ENCODE results near the gene MARCHF6. TPM values are rescaled to one million over a fixed set of nuclear protein-coding genes. Genes with fewer than 3 reads are reported as not detected.
"Not testable (repeated sequence)": the region's sequence is repeated elsewhere in the genome, so short reads cannot be mapped to it uniquely, and the experiment has no call there.

The MARCHF6 gene
- polyA plus RNA-seq, 4 donors: 173 to 217 (median 208) TPM

DNA sequence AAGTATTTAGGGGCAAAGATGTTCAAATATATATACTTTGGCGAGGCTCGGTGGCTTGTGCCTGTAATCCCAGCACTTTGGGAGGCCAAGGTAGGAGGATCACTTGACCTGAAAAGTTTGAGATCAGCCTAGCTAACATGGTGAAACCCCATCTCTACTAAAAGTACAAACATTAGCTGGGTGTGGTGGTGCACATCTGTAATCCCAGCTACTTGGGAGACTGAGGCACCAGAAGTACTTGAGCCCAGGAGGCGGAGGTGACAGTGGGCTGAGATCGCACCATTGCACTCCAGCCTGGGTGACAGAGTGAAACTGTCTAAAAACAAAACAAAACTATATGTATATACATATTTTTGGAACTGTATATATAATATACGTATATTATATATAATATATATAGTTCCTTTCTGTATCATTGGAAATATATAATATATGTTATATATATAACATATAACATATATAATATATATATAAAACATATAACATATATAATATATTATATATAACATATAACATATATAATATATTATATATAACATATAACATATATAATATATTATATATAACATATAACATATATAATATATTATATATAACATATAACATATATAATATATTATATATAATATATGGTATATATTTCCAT lies 8.9 kb upstream of the MARCHF6 start:
- not testable (repeated sequence) for DNase-seq (ENCODE audit: low read depth in 4 of 4, low spot score in 3 of 4)

DNA sequence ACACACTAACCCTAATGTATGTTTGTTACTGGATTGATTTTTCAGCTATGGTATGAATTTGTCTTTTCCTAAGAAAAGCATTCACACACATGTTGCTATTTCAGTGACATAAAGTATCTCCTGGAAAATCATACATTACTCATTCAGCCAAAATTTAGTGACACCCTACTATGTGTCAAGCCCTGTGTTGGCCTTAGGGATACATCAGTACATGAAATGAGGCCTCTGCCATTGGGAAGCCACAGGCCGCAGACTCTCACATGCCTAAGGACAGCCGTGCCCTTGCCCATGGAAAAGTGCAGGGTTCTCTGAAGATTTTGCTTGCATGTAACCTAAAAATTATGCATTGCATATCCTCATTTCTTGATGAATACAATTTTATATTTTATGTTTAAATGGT lies 5.2 kb upstream of the MARCHF6 start:
- DNase-seq (ENCODE audit: low read depth in 4 of 4, low spot score in 3 of 4): no peak

DNA sequence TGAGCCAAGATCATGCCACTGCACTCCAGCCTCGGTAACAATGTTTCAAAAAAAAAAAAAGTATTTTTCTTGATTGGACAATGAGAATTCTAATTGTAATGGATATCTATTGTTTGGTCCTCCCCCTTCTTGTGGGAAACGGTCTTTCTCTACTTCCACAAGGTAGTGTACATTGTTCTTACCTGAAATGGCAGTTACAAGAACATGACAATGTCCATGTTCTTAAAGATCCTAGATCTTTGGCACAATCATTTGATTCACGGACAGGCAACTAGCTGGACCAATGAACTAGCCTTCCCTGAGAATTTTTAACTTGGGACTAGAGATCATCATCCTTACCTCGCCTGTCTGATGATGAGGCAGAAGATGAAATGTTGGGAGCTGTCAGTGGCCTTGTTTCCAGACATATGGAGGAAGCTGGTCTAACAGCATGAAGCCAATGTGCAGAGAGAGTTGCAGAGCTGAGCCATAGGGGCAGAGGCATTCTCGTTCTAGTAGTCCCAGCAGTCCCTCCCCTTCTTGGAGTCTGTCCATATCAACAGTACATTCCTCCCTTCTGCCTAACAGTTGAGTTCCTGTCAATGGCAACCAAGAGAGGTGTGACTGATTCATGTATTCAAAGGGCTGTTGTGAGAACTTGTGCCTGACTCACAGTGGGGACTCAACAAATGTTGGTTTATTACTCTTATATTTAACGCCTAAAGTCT lies 2.1 kb upstream of the MARCHF6 start:
- DNase-seq (ENCODE audit: low read depth in 4 of 4, low spot score in 3 of 4): no peak

DNA sequence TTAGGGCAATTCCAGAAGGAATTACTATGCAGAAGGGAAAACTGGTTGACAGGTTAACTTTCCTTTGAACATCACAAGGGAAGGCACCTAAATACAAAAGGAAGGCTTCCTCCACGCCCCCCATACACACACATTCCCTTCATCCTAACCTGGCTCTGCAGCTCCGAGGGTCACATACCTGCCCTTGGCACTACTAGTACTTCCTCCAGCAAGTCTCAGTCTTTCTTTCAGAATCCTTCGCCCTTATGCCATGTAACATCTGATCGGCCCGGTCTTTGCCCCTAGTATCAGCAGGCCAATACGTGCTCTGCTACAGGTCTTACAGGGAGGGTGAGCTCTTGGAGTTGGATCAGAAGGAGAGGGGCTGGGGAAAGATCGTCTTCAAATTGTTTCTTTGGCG lies 1.6 kb upstream of the MARCHF6 start:
- DNase-seq (ENCODE audit: low read depth in 4 of 4, low spot score in 3 of 4): no peak

DNA sequence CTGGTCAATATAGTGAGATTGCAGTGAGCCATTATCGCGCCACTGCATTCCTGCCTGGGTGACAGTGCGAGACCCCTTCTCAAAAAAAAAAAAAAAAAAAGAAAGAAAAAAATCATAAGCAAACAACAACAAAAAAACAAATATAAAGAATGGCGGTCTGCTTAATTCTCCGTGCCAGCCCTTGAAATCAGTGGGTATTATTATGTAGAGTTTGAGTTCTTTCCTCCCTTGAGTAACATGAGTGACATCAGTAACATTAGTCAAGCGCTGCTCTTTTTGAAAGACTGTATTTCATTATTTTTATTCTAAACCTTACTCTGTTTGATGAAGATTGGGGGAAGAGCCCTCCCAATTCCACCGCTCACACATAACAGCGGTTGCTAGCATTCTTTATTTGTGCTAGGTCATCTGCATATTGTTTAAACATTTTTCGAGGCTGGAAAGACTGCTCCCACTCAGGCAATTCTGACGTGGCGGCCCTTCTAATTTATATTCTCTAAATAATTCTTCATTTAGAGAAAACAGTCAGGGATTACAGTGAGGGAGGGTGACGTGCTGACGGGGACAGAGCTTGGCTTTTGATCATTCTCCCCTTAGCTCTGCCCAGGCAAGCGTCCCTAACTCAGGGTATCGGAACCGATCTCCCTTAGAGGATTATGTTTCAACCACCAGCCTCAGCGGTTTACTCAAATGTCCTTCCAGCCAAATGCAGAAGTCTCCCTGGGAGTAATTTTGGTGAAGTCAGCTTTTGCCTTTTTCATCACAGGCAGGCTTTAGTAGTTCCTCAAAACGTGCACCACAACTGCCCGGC lies 860 bp upstream of the MARCHF6 start:
- DNase-seq (ENCODE audit: low read depth in 4 of 4, low spot score in 3 of 4): no peak

DNA sequence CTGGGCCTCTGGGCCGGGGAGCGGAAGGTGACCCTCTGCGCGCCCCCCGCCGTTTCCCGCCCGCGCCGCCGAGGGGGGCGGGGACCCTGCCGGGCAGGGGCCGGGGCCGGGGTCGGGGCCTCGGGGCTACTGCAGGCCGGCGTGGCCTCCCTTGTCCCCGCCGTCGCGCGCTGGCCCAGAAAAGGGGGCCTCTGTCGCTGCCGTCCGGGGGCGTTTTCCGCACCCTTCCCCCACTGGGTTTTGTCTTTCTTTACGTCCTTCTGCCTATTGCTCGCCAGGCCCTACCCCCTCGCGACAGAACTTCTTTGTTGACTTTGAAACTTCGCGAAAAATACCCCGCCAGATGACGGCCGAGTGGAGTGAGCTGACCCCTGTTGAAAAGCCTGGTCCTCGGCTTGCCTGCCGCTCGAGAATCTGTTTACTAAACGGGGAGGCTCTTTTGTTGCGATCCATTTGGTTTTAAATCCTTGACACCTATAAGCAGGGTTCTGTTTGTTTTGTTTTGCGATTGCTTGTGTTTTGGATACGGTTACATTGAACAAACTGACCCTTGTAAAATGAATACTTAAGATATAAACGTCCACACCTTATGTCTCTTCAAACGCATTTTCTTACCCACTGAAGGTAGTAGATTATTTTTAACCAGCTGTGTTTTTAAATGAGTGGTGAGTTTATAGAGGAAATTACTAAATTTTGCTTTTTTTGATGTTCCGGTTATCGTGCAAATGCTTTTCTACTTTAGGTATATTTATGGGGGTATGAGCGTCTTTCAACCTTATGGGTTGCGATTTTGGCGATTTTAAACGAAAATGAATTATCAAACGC lies 765 bp downstream of the MARCHF6 start:
- no peak for DNase-seq (ENCODE audit: low read depth in 4 of 4, low spot score in 3 of 4)

DNA sequence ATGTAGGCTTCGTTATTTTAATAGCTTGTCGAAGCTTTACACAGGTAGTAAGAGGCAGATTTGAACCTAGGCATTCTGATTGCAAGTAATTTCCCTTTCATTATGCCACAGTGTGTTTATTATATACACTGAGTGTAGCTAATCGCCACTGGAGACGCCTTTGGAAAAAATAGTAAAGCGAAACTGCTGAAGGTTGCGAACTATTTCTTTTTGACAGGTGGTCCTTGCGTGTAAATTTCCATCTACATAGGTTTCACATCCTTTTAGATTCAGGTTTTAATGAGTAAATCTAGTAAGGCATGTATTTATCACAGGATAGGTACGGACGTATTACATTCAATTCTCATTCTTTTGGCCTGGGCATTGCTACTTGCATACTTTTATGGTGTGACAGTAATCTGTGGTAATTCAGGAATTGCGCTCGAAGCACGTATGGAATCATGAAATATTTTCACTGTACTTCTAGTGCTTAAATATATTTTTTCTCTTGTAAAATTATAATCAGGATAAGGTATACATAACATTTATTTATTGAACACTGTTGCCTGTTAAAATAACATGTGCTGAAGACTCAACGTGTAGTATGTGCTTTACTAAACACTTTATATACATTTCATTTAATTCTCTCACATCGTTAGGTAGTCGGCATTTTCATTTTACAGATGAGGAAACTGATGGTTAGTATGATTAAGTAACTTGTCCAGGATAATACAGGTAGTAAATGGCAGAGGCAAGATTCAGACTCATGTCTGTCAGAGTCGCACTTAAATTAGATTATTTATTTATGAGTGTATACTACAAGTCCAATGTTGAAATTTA lies 1.8 kb downstream of the MARCHF6 start:
- no peak for DNase-seq (ENCODE audit: low read depth in 4 of 4, low spot score in 3 of 4)

DNA sequence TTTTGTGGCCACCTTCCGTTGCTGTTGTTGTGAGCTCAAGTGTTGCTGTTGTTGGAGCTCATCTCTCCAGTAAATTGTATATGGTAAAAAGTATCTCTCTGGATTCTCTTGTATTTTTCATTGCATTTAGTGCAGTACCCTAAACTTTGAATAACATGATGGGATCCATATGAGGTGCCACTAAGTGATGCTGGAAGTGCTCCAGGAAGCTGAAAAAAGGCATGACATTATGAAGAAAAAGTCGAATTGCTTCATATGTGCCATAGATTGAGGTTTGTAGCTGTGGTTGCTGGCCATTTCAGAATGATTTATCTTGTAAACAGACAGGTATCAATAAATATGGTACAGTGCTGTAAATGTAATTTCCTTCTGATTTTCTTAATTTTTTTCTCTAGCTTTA lies 5.5 kb downstream of the MARCHF6 start:
- DNase-seq (ENCODE audit: low read depth in 4 of 4, low spot score in 3 of 4): no peak

DNA sequence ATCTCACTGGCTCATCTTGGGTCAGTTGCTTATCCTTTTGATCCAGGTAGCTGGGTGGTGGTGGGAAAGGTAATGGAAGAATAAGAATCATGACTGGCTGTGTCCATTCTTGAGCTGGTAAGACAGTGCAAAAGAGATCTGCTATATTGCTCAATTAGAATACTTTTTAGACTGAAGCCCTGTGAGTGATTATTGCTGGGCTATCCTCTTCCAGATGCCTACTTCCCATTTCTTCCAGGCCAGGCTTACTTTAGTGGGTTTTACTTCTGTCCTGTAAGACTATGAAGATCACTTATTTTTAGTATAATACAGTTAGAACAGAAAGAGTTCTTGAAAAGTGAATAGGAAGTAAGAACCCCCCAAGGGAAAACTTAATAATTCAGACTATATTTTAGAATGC lies 7.2 kb downstream of the MARCHF6 start:
- no peak for DNase-seq (ENCODE audit: low read depth in 4 of 4, low spot score in 3 of 4)

DNA sequence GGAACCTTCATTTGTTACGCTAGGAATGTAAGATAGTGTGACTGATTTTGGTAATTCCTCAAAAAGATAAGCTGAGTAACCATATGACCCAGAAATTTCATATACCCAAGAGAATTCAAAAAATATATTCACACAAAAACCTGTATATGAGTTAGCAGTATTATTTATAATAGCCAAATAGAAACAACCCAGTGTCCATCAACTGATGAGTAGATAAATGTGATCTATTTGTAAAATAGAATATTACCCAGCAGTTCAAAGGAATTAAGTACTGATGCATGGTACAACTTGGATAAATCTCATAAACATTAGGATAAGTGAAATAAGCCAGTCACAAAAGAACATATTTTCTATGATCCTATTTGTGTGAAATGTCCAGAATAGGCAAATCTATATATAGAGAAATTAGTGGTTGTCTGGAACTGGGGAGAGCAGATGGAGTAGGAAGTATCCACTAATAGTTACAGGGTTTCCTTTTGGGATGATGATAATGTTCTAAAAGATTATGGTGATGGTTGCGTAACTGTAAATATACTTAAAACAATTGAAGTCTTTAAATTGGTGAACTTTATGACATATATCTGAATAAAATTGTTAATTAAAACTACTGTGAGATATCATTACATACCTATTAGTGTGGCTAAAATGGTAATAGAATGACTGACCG lies 10.2 kb downstream of the MARCHF6 start:
- no peak for DNase-seq (ENCODE audit: low read depth in 4 of 4, low spot score in 3 of 4)

DNA sequence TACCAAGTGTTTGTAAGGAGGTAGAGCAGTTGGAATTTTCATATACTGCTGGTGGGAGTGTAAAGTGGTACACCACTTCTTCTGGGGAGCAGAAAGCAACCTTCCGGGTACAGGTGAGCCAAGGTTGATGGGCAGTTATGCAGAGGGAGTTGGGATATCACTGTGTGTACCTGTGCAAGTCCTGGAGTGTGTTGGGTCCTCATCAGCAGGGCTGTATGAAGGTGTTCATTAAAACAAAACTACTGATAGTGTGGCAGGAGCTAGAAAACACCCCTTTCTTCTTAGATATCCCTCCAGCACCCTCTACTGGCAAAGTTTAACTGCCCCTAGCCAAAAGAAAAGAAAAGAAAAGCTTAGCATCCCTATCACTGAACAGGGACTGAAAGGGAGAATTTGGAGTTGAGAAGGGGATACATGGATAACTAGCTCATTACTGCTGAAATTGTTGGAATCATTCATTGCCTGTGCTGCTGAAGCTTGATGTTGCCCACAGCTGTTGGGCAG lies 10.7 kb downstream of the MARCHF6 start:
- no peak for DNase-seq (ENCODE audit: low read depth in 4 of 4, low spot score in 3 of 4)

DNA sequence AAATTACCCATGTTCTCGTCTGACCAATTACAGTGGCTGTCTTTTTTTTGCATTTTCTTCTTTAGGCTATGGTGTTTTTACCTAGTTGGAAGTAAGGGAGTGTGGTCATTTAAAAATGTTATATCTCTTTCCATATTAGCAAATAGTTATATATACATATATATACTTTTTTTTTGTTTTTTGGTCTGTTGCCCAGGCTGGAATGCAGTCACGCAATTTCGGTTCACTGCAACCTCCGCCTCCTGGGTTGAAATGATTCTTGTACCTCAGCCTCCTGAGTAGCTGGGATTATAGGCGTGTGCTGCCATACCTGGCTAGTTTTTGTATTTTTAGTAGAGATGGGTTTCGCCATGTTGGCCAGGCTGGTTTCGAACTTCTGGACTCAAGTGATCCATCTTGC lies 12.3 kb downstream of the MARCHF6 start:
- no peak for DNase-seq (ENCODE audit: low read depth in 4 of 4, low spot score in 3 of 4)

DNA sequence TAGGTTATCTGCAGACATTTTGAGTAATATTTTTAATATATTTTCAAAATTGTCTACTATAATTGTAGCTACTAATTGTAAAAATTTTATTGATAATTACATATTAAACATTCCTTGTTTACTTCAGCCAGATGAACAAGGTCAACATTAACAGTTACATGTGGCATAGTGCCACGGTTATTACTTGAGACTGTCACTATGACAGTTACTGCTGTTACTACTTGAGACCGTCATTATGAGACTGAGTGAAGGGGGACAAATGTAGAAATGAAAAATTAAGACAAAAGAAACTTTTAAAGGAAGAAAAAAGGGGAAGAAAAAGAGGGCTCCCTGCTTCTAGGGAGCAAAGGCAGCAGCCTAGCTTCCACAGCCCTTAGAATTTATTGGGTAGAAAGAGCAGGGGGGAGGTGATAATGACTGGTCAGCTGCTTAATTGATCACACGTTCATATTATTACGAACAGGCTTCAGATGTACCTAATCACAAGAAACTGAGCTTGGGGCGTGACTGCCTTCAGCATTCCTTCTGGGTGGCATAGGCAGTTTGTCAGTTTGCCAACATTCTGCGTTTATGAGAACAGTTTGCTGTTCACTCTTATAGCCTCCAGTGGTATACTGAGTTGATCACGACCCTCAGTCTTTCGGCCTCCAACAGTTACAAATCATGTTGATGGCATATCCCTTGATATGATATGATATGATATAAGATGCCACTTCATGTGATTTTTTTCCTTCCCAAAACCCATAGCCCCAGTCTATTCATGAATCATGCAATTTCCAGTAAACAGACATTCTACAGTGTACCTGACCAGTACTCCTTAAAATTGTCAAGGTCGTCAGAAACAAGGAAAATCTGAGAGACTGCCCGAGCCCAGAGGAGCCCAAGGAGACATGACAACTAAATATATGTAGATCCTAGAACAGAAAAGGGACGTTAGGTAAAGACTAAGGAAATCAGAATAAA lies 13.1 kb downstream of the MARCHF6 start:
- no peak for DNase-seq (ENCODE audit: low read depth in 4 of 4, low spot score in 3 of 4)

DNA sequence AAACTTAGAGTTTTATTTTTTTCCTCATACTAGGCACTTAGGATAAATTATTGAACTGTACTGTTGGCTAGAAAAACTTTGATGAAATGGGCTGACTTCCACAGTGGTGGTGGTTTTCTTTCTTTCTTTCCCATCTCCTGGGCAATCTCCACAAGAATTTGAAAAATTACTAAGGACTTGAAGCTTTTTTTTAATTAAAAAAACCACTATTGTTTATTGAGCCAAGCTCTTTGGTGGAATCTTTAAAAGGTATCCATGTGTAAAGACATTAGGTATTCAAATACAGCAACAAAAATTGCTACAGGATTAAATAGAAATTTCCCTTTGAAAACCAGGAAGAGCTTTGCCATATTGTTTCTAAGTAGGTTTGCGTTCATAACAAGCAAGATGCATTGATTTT lies 14.1 kb downstream of the MARCHF6 start:
- DNase-seq (ENCODE audit: low read depth in 4 of 4, low spot score in 3 of 4): no peak

DNA sequence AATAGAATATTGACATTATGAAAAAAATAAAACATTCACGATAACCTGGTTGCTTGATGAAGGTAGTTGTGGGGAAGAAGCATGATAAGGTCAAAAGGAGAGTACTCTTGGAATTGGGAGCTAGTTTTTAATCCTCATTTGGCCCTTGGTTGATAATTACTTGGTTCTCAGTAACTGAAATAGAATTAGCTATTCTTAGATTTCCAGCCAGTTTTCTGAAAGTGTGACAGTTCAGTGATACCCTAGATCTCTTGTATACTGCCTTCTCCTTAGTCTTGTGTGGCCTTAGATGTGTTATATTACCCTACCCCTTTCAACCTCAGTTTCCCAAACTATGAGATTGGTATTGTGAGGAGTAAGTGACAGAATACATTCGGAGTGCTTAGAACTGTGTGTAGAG lies 17.4 kb downstream of the MARCHF6 start:
- DNase-seq (ENCODE audit: low read depth in 4 of 4, low spot score in 3 of 4): no peak

DNA sequence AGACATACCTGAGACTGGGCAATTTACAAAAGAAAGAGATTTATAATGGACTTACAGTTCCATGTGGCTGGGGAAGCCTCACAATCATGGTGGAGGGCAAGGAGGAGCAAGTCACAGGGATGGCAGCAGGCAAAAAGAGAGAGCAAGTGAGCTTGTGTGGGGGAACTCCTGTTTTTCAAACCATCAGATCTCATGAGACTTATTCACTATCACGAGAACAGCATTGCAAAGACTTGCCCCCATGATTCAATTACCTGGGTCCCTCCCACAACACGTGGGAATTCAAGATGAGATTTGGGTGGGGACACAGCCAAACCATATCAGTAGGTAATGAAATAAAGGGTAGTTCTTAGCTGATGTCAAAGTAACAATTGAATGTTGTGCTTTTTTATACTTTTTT lies 17.9 kb downstream of the MARCHF6 start:
- not testable (repeated sequence) for DNase-seq (ENCODE audit: low read depth in 4 of 4, low spot score in 3 of 4)

DNA sequence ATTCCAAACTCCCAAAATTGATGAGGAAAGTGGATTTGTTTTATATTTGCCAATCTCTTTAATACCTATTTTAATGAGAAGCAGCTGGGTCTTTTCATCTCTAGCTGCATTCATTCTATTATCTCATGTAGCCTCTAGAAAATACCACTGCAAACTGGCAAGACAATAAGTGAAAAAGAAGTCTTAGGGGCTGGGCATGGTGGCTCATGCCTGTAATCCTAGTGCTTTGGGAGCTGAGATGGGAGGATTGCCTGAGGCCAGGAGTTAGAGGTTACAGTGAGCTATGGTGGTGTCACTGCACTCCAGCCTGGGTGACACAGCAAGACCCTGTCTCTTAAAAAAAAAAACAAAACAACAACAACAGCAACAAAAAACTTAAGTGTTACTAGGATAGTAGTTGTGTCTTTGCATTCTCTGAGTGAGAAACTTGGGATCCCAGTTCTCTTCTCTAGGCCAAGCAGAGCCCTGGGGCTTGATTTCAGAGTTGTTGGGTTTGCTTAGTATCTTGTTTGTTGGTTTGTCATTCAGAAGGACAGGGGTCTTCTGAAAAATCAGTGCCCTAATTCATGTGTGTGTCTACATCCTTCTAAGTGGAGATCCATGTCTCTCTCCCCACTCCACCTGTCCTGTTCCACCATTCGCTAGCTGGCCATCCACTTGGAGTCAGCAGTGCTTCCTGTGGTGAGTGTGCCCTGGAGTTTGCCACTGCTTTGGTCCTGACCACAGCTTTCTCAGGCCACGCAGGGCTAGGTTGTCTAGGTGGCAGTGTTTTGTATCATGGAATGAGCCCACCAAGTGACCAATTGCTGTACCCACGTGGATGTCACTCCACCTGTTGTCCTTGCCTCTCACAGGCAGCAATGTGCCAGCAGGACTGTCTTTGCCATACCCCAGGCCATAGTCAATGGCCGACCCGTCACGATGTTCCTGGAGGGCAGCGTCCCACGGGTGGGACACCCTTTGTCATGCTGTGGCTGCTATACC lies 19.5 kb downstream of the MARCHF6 start:
- no peak for DNase-seq (ENCODE audit: low read depth in 4 of 4, low spot score in 3 of 4)

Data from right renal pelvis (tissue), 4 donors.